GM18868 (cell line): Measurements from ENCODE around the gene CTF1.
"Not testable (repeated sequence)": the region's sequence is repeated elsewhere in the genome, so short reads cannot be mapped to it uniquely, and the experiment has no call there.

Experiments used
- ATAC-seq: cut with Tn5 transposase; IDR thresholded peaks from one replicate; pipeline ENCODE4 v1.9.1; 2021; ENCODE audit warnings: mild to moderate bottlenecking, moderate library complexity; ENCODE audit not compliant: unreplicated experiment

CTF1 gene, protein sequence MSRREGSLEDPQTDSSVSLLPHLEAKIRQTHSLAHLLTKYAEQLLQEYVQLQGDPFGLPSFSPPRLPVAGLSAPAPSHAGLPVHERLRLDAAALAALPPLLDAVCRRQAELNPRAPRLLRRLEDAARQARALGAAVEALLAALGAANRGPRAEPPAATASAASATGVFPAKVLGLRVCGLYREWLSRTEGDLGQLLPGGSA

GRCh38 chr16:30896261-30896888 lies at the start of gene CTF1:
CTF1 (plus strand) TSS chr16:30896614; CDS start chr16:30896644, 30 bp downstream.
- ATAC-seq = no peak

- no peak for ATAC-seq
These were observed 49.6 kb upstream of the CTF1 start for GRCh38 chr16:30846649-30847402.

- ATAC-seq = no peak
These were observed 46.2 kb upstream of the CTF1 start for GRCh38 chr16:30850246-30850645.

DNA sequence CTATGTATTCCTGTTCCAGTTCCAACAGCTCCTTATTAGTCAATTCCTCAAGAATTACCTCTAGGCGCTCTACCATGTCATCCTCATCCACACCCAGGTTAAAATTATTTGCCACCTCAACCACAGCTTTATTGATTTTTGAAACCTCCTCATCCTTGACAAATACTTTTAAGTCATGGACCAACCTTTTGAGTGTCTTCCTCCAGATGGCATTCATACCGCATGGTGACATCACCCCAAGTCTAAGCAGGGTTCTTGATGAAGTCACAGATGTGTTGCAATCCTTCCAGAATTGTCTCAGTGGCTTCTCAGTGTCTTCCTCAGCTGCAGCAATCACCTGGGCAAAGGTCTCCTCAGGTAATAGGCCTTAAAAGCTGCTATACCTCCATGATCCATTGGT lies 42.7 kb upstream of the CTF1 start:
- no peak for ATAC-seq

GRCh38 chr16:30858111-30858495 lies 38.3 kb upstream of the CTF1 start:
- no peak for ATAC-seq

DNA sequence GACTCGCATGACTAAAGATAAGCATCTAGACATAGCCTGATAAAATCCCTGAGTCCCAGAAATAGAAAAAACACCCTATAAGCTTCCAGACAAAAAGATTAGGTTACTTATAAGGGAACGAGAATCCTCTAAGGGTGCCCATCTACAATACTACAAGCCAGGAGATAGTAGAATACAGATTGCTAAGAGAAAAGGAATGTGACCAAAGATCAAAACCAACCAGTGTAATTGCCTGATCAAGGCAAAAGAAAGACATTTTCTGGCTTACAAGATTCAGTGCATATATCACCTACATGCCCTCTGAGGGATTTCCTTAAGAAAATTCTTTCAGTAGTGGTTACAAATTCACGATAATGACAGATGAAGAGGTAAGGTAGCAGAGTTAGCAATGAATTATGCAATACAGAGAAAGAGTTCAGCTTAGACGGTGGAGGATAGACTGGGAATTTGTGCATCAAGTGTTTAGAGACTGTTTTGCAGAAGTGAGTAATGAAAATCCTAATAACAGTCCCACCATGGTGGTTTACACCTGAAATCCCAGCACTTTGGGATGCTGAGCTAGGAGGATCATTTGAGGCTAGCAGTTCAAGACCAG lies 37.5 kb upstream of the CTF1 start:
- no peak for ATAC-seq

DNA sequence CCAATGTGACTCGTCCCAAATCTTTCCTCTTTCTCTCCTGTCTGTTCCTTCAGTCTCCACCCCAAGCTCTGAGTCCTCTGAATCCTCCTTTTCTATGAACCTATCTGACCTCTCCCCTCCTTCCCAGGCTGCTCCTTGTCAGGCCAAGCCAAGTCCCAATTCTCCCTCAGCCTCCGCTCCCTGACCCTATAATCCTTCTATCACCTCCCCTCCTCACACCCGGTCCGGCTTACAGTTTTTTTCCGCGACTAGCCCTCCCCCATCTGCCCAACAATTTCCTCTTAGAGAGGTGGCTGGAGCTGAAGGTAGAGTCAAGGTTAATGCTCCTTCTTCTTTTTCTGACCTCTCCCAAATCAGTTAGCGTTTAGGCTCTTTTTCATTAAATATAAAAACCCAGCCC lies 35.7 kb upstream of the CTF1 start:
- not testable (repeated sequence) for ATAC-seq

DNA sequence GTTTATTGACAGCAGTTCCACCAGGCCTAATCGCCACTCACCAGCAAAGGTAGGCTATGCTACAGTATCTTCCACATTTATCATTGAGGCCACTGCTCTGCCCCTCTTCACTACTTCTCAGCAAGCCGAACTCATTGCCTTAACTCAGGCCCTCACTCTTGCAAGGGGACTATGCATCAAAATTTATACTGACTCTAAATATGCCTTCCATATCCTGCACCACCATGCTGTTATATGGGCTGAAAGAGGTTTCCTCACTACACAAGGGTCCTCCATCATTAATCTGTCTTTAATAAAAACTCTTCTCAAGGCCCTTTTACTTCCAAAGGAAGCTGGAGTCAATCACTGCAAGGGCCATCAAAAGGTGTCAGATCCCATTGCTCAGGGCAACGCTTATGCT lies 33.2 kb upstream of the CTF1 start:
- ATAC-seq = not testable (repeated sequence)

DNA sequence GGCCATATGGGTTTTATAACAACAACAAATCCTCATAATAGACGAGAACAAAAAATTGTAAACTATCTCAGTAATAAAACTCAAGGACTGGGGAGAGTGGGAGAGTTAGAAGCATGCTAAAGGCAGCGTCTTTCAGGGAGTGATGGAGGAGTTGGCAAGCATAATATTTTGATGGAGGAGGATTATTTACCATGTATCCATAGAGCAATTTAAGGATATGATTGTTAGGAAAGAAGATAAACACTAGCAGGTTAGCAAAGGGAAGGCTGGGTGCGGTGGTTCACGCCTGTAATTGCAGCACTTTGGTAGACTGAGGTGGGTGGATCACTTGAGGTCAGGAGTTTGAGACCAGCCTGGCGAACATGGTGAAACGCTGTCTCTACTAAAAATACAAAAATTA lies 30.4 kb upstream of the CTF1 start:
- no peak for ATAC-seq

DNA sequence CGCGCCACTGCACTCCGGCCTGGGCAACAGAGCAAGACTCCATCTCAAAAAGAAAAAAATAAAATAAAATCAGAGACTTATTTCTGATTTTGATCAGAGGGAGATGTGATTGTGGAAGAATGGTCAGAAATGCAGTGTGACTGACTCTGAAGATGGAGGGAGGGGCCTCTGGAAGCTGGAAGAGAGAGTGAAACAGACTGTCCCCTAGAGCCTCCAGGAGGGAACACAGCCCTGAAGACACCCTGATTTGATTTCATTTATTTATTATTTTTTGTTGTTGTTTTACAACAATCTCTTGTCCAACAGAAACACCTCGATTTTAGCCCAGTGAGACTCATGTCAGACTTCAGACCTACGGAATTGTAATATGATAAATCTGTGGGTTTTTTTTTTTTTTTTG lies 28.7 kb upstream of the CTF1 start:
- ATAC-seq = no peak

DNA sequence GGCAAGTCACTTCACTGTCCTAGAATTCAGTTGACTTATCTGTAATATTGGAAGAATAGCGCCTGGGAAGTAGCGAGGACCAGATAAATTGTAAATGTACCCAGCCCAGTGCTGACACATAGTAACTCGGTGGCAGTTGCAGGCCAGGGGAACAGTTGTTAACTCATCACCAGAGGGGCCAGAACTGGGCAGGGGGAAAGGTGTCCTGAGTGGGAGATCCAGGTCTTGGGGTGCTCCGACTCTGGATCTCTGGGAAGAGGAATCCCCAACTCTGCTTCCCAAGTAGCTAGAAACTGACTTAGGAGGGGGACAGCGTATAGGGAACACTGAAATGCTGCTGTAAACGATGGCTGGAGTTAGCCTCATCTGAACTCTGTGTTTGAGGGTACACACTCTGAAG lies 25.5 kb upstream of the CTF1 start:
- ATAC-seq = no peak

DNA sequence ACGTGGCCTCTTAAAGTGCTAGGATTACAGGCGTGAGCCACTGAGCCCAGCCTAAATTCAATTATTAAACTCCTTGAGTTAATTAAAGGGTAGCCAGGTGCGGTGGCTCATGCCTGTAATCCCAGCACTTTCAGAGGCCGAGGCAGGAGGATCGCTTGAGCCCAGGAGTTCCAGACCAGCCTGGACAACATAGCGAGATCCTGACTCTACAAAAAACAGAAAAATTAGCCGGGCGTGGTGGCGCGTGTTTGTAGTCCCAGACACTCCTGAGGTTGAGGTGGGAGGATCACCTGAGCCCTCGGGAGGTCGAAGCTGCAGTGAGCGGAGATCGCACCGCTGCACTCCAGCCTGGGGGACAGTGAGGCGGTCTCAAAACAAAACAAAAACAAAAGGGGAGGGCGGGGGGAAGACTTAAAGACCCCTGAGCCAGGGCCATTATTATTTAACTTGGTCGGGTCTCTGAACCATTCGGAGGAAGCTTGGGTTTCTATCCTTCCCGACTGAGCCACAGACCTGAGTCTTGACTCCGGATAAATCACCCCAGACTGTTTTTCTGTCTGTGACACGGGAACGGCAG lies 22.1 kb upstream of the CTF1 start:
- no peak for ATAC-seq

- ATAC-seq = peak; percentile 64
These were observed 21.3 kb upstream of the CTF1 start for GRCh38 chr16:30874821-30875717.

DNA sequence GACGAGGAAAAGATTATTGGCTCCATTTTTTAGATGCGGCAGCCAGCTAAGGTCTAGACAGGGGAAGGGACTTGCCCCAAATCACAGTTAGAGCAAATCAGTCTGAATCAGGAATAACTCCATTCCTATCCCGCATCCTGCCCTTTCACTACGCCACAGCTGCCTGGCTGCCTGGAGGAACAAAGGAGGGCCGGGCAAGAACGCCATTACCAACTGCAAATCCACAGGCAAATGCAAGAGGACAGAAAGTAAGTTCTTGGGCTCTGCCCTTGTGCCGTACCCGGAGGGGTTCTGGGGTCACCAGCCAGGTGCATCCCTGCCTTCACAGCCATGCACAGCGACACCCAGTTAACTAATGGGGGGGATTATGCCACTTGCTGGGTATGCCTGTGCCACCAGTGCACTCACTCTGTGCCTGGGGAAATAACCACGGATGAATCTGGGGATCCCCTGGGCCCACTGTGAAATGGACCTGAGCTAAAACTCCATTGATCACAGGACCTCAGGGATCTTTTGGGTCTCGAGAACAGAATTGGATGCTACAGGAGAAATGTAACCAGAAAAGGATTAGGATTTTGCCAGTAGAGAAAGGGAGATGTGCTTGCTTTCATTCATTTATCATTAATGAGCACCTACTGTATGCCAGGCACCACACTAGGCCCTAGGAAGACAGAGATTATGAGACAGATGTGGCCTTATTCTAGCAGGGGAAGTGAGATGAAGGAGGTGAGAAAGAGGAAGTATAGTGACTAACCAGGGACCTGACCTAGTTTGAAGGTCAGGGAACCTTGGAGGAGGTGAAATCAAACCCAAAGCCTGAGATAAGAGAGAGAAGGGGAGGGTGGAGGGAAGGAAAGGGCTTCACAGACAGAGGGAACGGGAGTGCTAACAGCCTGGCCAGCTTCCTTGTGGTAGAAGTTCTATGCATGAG lies 20.3 kb upstream of the CTF1 start:
- ATAC-seq = peak; percentile 45

GRCh38 chr16:30876867-30877266 lies 19.5 kb upstream of the CTF1 start:
- no peak for ATAC-seq

DNA sequence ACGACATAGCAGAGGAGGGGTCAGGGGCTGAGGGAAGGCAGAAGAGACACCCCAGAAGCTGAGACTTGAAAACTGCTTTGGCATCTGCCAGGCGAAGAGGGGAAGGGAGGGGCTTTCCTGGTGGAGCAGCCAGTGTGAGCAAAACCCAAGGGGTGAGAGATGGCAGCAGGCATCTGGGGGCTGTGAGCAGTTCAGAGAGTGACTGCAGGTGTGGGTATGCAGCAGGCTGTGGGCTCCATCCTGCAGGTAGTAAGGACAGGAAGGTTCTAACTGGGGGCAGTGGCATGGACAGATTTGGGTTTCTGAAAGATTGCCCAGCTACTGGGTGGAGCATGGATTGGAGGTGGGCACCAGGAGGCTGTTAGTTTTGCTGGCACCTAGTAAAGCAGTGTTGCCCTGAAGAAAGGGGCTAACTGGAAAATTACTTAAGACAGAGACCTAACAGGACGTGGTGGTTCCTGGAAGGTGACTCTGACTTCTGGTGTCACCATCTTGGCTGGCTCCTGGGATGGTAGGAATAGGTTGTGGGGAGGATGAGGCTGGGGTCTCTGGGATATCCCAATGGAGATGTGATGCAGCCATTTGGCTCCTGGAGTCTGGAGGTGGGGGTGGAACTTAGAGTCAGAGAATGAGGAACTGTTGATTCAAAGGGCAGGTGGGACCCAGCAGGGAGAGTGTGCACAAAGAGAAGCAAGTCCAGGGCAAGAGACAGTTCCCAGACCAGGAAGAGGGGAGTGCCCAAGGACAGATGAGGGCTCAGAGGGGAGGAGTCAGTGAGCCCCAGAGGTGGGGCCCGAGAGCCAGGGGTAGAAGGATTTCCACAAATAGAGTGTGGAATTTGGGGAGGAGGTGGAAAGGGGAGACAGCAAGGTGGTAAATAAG lies 13.7 kb upstream of the CTF1 start:
- ATAC-seq = no peak

DNA sequence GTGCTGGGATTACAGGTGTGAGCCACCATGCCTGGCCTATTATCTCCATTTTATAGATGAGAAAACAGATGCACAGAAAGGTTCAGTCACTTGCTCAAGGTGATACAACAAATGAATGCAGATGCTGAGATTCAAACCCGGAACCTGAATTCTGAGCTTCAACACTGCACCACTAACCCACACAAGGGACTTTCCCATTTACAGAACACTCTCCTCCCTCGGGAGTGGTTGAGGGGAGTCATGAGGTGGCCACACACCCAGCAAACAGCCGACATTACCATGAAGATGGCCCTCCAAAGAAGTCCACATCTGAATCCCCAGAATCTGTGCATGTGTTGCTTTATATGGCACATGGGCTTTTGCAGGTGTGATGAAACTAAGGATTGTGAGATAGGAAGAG lies 11.7 kb upstream of the CTF1 start:
- no peak for ATAC-seq

DNA sequence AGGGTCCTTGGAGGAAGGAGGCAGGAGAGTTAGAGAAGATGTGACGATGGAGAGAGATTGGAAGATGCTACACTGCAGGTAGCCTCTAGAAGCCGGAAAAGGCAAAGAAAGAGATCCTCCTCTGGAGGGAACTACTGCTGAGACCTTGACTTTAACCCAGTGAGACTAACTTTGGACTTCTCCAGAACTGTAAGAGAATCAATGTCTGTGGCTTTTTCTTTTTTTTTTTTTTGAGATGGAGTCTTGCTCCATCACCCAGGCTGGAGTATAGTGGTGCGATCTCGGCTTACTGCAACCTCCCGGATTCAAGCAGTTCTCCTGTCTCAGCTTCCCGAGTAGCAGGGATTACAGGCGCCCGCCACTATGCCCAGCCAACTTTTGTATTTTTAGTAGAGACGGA lies 11.2 kb upstream of the CTF1 start:
- ATAC-seq = no peak
